Muscle layer of colon (tissue), 2 donors: ENCODE data around the gene RYR2.

ENCODE experiments used
- H3K27ac ChIP-seq: one replicate; pipeline ENCODE4 v1.7.0; 2013; ENCODE audit warnings: low read depth, mild to moderate bottlenecking, low read length, moderate library complexity
- H3K27me3 ChIP-seq, 2 donors: one replicate each; pipeline ENCODE4 v1.7.0; 2013; ENCODE audit warnings: low read length in 2 of 2, mild to moderate bottlenecking in 2 of 2; ENCODE audit not compliant: insufficient read depth in 2 of 2, control insufficient read depth in 1 of 2
- H3K36me3 ChIP-seq: one replicate; pipeline ENCODE4 v1.7.0; 2013; ENCODE audit warnings: mild to moderate bottlenecking, low read length; ENCODE audit not compliant: insufficient read depth
- H3K4me1 ChIP-seq: one replicate; pipeline ENCODE4 v1.7.0; 2013; ENCODE audit warnings: mild to moderate bottlenecking, low read length; ENCODE audit not compliant: insufficient read depth
- H3K4me3 ChIP-seq, 2 donors: one replicate each; pipeline ENCODE4 v1.7.0; 2013; ENCODE audit warnings: low read length in 2 of 2, low read depth in 1 of 2, mild to moderate bottlenecking in 1 of 2, moderate library complexity in 1 of 2
- H3K9ac ChIP-seq: one replicate; pipeline ENCODE4 v1.7.0; 2013; ENCODE audit warnings: low read length
- H3K9me3 ChIP-seq: one replicate; pipeline ENCODE4 v1.7.0; 2013; ENCODE audit warnings: mild to moderate bottlenecking, low read length
- donor health status: abdominal sarcoma.
- donor health status: Adenocarcinoma of cecum.

The RYR2 gene

DNA sequence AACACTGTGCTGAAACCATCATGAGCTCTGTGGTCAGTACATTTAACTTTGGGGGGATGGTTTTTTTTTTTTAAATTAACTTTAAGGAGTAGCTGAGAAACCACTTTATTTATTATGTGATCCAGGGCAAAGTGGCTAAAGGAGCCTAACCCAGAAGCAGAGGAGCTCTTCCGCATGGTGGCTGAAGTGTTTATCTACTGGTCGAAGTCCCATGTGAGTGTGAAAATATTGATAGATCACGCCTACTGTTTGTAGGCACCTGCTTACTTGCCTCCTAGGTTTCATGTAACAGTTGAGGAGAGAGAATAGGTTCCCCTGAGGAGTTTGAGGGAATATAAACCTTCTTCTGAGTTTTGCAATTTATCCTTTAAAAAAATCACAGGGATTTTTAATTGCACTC is 667.4 kb downstream of the RYR2 start:
- Histone ChIP-seq H3K4me1 (no peaks in the 10 kb centered on the region), H3K27me3 (no peaks in the 10 kb centered on the region), H3K36me3 (no peaks in the 10 kb centered on the region), H3K9ac (no peak overlapping the region), H3K9me3 (no peaks in the 10 kb centered on the region), H3K4me3 (no peak overlapping the region), H3K27ac (no peak overlapping the region)

DNA sequence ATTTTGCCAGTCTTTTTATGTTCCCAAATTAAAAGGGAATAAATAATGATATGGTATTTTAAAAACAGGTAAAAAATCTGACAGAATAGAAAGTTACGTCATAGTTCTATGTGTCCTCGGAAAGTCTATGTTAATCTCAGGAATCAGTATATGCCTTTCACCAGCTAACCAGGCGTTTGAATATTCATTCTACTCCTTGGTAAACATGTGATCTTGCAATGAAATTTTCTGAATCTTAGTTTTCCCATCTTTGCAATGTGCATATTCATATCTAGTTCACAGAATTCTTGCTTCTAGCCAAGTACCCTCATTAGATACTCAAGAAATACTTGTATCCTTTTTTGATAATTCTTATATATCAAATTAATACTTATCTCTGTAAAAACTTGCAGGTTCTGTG is 669.3 kb downstream of the RYR2 start:
- Histone ChIP-seq H3K36me3 (no peaks in the 10 kb centered on the region), H3K27ac (no peak overlapping the region)

GRCh38 chr1:237712082-237712481 is 670.1 kb downstream of the RYR2 start:
- Histone ChIP-seq H3K27me3 (no peaks in the 10 kb centered on the region), H3K9me3 (no peaks in the 10 kb centered on the region), H3K36me3 (no peaks in the 10 kb centered on the region), H3K9ac (no peak overlapping the region), H3K27ac (no peak overlapping the region), H3K4me3 (no peak overlapping the region), H3K4me1 (no peaks in the 10 kb centered on the region)

More for the DNA sequence above, 669.3 kb downstream of the RYR2 start:
- Histone ChIP-seq H3K9ac (no peak overlapping the region), H3K9me3 (no peaks in the 10 kb centered on the region), H3K27me3 (no peaks in the 10 kb centered on the region), H3K4me3 (no peak overlapping the region), H3K4me1 (no peaks in the 10 kb centered on the region)

DNA sequence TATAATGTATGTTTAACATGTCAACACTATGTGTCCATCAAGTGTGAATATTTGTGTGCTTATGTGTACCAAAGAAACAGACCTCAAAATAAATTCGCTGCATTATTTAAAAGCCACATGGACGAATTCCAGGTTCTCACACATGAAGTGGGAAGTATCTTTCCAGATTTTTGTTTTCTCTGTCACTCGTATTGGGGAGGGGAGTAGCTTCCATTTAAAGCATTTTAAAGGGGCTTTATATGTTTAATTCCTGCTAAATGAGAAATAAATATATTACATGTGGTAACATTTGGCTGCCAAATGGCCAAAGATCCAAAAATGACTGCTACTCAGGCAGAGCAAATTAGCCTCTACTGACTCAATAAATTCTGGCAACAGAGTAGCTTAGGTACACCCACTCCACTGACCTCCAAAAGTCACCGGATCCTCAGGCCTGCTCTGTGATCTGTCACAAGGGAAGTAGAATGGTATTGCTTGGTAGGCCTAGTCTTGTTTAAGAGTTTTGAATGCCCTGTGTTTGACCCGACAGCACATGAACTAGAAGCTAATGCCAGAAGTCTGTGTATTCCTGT is 670.7 kb downstream of the RYR2 start:
- Histone ChIP-seq H3K36me3 (no peaks in the 10 kb centered on the region), H3K9me3 (no peaks in the 10 kb centered on the region), H3K27me3 (no peaks in the 10 kb centered on the region), H3K4me3 (no peak overlapping the region), H3K4me1 (no peaks in the 10 kb centered on the region), H3K9ac (no peak overlapping the region), H3K27ac (no peak overlapping the region)

GRCh38 chr1:237713916-237714315 is 671.9 kb downstream of the RYR2 start:
- Histone ChIP-seq H3K27me3 (no peaks in the 10 kb centered on the region), H3K4me3 (no peak overlapping the region), H3K36me3 (no peaks in the 10 kb centered on the region), H3K4me1 (no peaks in the 10 kb centered on the region), H3K27ac (no peak overlapping the region), H3K9me3 (no peaks in the 10 kb centered on the region), H3K9ac (no peak overlapping the region)

DNA sequence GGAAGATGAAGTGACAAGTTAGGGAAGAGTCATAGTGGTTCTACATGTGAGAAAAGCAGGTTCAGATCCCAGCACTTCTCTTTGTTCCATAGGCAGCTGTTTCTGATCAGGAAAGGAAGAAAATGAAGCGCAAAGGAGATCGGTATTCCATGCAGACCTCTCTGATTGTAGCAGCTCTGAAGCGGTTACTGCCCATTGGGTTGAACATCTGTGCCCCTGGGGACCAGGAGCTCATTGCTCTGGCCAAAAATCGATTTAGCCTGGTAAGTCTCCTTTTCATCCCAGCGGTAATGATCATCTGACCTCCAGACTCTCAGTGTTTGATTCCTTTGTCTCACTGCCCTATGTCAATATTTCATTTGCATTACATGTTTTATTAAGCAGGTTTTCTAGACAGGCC is 675.1 kb downstream of the RYR2 start:
- no peak overlapping the region for H3K9ac ChIP-seq
- H3K27ac ChIP-seq, result no peak overlapping the region
- H3K4me1 ChIP-seq, result no peaks in the 10 kb centered on the region
- H3K9me3 ChIP-seq, result no peaks in the 10 kb centered on the region
- no peaks in the 10 kb centered on the region for H3K36me3 ChIP-seq
- no peaks in the 10 kb centered on the region for H3K27me3 ChIP-seq
- no peak overlapping the region for H3K4me3 ChIP-seq

DNA sequence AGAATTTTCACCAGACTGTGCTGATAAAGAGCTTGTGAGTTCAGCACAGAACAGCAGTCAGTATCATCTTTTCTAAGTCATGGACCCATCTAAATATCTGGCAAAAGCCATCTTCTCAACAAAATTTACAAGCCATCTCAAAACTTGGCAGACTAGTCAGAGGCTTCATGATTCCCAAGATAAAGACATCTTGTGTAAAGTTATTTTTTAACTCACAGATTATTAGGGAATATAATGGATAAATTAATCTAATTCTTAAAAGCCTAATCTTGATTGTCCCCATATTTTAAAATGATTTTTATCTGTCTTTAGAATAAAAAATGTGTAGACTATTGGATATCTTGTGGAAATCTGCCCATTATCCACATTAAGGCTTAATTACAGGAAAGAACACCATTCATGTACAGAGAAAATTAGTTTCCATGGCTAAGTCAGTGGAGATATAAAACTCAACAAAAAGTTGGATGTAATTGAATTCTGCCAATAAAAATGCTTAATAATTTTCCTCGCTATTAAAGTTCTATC is 688.9 kb downstream of the RYR2 start:
- no peak overlapping the region for H3K9ac ChIP-seq

GRCh38 chr1:237732657-237733056 is 690.7 kb downstream of the RYR2 start:
- Histone ChIP-seq H3K4me3 (no peak overlapping the region), H3K9me3 (no peaks in the 10 kb centered on the region), H3K27ac (no peak overlapping the region), H3K4me1 (peaks cover 7% of the 10 kb centered on the region), H3K27me3 (no peaks in the 10 kb centered on the region), H3K36me3 (no peaks in the 10 kb centered on the region), H3K9ac (no peak overlapping the region)

More for the DNA sequence above, 688.9 kb downstream of the RYR2 start:
- Histone ChIP-seq H3K36me3 (no peaks in the 10 kb centered on the region), H3K9me3 (no peaks in the 10 kb centered on the region), H3K4me3 (no peak overlapping the region), H3K4me1 (no peaks in the 10 kb centered on the region), H3K27ac (no peak overlapping the region), H3K27me3 (no peaks in the 10 kb centered on the region)

DNA sequence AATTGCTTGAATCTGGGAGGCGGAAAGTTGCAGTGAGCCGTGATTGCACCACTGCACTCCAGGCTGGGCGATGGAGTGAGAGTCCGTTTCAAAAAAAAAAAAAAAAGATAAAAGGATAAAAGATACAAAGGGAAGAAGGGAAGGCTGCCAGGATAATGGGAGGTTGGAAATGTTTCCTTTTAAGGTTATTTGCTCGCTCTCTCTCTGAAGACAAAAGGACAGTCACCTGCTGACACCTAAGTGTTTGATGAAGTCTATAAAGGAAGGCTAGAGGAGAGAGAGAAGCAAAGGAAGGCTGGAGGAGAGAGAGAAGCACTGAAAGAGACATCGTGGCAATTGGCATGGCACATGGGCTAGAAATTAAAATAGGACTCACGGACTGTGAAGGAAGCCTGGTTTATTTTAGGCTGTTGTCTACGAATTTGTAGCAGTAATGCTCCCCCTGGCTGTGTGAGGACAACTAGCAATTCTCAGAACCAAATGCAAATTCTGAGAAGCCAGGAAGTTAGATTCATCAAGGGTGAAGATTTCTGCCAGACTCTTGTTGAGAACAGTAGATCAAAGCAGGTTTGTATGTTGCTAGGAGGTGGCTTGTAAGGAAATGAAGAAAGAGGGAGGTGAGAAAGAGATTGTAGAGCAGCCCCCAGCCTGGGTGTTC is 694.5 kb downstream of the RYR2 start:
- H3K4me3 ChIP-seq, result no peak overlapping the region
- no peaks in the 10 kb centered on the region for H3K27me3 ChIP-seq
- H3K27ac ChIP-seq, result no peak overlapping the region
- H3K9ac ChIP-seq, result no peak overlapping the region
- no peaks in the 10 kb centered on the region for H3K9me3 ChIP-seq
- no peaks in the 10 kb centered on the region for H3K36me3 ChIP-seq
- H3K4me1 ChIP-seq, result peaks cover 7% of the 10 kb centered on the region

GRCh38 chr1:237737448-237737847 is 695.5 kb downstream of the RYR2 start:
- Histone ChIP-seq H3K9me3 (no peaks in the 10 kb centered on the region), H3K9ac (no peak overlapping the region), H3K4me1 (peaks cover 7% of the 10 kb centered on the region), H3K27ac (no peak overlapping the region), H3K27me3 (no peaks in the 10 kb centered on the region), H3K36me3 (no peaks in the 10 kb centered on the region), H3K4me3 (no peak overlapping the region)

- Histone ChIP-seq H3K4me1 (peaks cover 7% of the 10 kb centered on the region), H3K27me3 (no peaks in the 10 kb centered on the region), H3K4me3 (no peak overlapping the region), H3K9me3 (no peaks in the 10 kb centered on the region), H3K9ac (no peak overlapping the region), H3K36me3 (no peaks in the 10 kb centered on the region), H3K27ac (no peak overlapping the region)
Measured at GRCh38 chr1:237737938-237738610, 696.1 kb downstream of the RYR2 start.
